Activated T-helper 2 cell treated with anti-CD3 and anti-CD28 coated beads, Interferon-gamma antibody, Interleukin-2, Interleukin-4, amounts not matched to agents 10 μg/mL and 5 μg/mL and 100 μg/mL, durations not matched to agents 14 hours and 24 hours and 36 hours (primary cell): ENCODE results near the gene MUC21. TPM values are rescaled to one million over a fixed set of nuclear protein-coding genes. Genes with fewer than 3 reads are reported as not detected.
A peak's percentile ranks its signal among the peaks of the same experiment; 100 is the strongest.
"Not testable (repeated sequence)": the region's sequence is repeated elsewhere in the genome, so short reads cannot be mapped to it uniquely, and the experiment has no call there.

Experiments used
- DNase-seq: peaks from one replicate; pipeline ENCODE4 v3.0.0; 2021; ENCODE audit warnings: low spot score
- H3K27ac Mint-ChIP-seq: one replicate; pipeline ENCODE4 v1.8.0; 2021; ENCODE audit warnings: mixed read lengths
- H3K27me3 Mint-ChIP-seq: one replicate; pipeline ENCODE4 v1.8.0; 2021; ENCODE audit warnings: low read depth, mixed read lengths
- H3K36me3 Mint-ChIP-seq: one replicate; pipeline ENCODE4 v1.8.0; 2021; ENCODE audit warnings: low read depth, mixed read lengths
- H3K4me1 Mint-ChIP-seq: one replicate; pipeline ENCODE4 v1.8.0; 2021; ENCODE audit warnings: low read depth, mixed read lengths
- H3K4me3 Mint-ChIP-seq: one replicate; pipeline ENCODE4 v1.8.0; 2021; ENCODE audit warnings: low read depth, mild to moderate bottlenecking, moderate library complexity, mixed read lengths
- H3K9me3 Mint-ChIP-seq: one replicate; pipeline ENCODE4 v1.8.0; 2021; ENCODE audit warnings: mixed read lengths
- intact Hi-C: fragments of 100-400 bp; cut with micrococcal nuclease; formaldehyde crosslinking; loops from one replicate; pipeline ENCODE4 v1.15.1; 2023
- total RNA-seq: library from RNA; stranded (reverse); gene quantifications from 2 replicates; pipeline ENCODE4 v1.2.3, GENCODE V29; 2022

The MUC21 gene
- total RNA-seq, 1 donor from 2014 or later = not detected

DNA sequence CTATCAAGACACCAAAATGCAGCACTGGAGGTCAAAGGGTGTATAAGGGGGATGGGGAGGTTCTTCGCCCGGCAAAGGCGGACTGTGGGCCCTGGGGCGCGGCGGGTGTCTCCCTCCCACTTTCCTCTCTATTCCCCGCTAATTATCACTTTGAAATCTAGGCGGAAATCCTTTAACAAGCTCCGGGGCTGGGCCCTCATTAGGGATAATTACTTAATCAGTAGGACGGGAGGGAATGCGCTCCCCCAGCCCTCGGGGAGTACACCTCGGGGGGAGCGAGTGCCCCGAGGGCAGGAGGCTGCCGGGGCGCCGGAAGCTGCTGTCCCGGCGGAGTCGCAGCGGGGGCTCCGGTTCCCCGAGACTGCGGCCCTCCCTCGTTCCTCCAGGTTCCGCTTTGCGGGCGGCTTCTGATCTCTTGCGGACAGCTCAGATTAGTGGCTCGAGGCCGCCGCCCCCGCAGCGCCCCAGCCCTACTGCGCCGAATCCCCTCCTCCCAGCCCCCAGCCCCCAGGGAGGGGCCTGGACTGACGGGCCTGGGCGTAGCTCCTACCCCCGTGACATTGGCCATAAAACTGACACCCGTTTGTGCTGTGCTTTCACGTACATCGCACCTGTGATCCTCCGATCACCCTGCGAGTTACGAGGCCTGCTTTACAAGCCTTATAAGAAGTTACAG is 28.0 kb upstream of the MUC21 start:
- Mint-ChIP-seq H3K27me3 (peaks cover 66% of the 10 kb centered on the region), H3K36me3 (no peaks in the 10 kb centered on the region), H3K4me1 (peaks cover 7% of the 10 kb centered on the region), H3K27ac (no peak overlapping the region), H3K4me3 (peak overlapping the region; percentile 55), H3K9me3 (no peaks in the 10 kb centered on the region)
- peak; percentile 18 for DNase-seq
- intact Hi-C loops = no loop called here

DNA sequence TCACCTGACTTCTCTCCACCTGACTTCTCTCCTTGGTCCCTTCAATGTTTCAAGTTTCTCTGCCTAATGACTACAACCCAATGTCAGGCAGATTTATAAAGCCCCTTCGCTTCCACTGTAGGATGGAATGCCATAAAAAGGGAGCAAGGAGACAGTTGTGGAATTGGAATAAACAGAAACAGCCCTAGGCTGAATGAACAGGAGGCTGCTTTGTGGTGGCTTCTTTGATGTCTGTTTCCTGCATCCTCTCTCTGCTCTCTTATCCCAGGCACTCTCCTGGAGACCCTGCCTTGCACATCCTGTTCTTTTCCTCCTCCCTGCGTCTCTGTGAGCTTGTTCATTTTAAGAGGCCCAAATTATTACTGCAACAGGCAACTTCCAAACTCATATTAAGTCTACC is 25.8 kb upstream of the MUC21 start:
- Mint-ChIP-seq H3K4me3 (no peak overlapping the region), H3K27ac (no peak overlapping the region), H3K4me1 (peaks cover 2% of the 10 kb centered on the region), H3K9me3 (no peaks in the 10 kb centered on the region), H3K36me3 (no peaks in the 10 kb centered on the region), H3K27me3 (peaks cover 55% of the 10 kb centered on the region)
- DNase-seq = no peak
- intact Hi-C loops = no loop called here

DNA sequence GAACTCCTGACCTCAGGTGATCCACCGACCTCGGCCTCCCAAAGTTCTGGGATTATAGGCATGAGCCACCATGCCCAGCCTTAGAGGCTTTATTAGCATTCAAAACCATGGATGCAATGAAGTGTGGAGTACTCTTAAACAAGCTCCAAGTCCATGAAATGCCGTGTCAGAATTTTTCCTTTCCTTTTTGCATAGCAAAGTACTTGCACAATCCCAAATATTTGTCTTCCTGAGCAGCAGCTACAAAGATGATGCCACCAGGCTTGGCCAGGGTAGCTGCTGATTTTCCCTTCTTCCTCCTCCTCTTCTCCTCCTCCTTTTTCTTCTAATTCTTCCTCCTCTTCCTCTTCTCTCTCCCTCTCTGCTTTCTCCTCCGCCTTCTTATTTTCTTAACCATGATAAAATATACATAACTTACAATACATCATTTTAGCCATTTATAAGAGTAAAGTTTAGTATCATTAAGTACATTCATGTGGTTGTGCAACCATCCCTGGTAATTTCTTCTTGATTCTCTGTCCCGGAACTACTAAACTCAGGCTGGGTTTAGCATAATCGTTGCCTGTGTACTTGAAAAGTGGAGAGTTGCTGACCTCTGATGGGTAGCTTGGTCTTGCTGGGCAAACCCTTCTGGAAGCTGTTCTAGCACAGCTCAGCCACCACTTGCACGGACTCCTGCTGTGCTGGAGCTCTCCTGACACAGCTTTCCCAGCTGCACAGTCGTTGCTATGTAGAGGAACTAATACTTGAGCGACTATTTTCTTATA is 22.4 kb upstream of the MUC21 start:
- peaks cover 18% of the 10 kb centered on the region for H3K4me1 Mint-ChIP-seq
- H3K9me3 Mint-ChIP-seq = no peaks in the 10 kb centered on the region
- no peak for DNase-seq
- intact Hi-C loops = no loop called here
- H3K27ac Mint-ChIP-seq = no peak overlapping the region
- peaks cover 42% of the 10 kb centered on the region for H3K27me3 Mint-ChIP-seq
- H3K36me3 Mint-ChIP-seq = no peaks in the 10 kb centered on the region
- H3K4me3 Mint-ChIP-seq = no peak overlapping the region

DNA sequence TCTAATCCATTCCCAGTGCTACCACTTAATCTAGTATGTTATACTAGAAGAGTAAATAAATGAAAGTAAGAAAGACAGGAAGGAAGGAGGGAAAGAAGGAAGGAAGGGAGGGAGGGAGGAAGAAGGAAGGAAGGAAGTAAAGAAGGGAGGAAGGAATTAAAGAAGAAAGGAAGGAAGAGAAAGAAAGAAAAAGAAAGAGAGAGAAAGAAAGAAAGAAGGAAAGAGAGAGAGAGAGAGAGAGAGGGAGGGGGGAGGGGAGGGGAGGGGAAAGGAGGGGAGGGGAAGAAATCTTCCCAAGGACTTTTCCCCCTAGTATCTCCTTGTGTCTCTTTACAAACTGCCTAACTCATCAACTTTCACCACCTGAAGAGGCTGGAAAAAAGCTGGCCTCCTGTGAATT is 20.8 kb upstream of the MUC21 start:
- DNase-seq = no peak
- Mint-ChIP-seq H3K4me3 (no peak overlapping the region), H3K27me3 (peaks cover 34% of the 10 kb centered on the region), H3K4me1 (peaks cover 18% of the 10 kb centered on the region), H3K9me3 (no peaks in the 10 kb centered on the region), H3K27ac (no peak overlapping the region), H3K36me3 (no peaks in the 10 kb centered on the region)
- intact Hi-C loops = no loop called here

DNA sequence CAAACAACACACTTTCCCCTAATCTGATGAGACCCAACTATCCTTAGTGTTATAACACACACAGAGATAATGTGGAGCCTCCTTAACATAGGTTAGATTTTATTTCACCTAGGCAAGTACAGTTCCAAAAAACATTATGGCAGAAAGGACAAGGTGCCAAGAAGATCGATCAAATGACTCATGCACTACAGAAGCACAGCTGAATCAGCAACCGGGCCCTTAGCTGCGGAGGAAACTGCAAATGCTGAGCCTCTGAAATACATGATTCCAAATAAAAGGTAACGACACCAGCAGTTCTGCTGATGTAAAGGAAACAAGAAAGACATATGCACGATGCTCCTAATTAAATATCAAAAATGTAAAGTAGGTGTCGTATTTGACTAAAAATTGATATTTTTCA is 19.9 kb upstream of the MUC21 start:
- Mint-ChIP-seq H3K4me1 (peaks cover 18% of the 10 kb centered on the region), H3K27me3 (peaks cover 28% of the 10 kb centered on the region), H3K4me3 (no peak overlapping the region), H3K36me3 (no peaks in the 10 kb centered on the region), H3K9me3 (no peaks in the 10 kb centered on the region), H3K27ac (no peak overlapping the region)
- DNase-seq = no peak
- intact Hi-C loops = no loop called here

DNA sequence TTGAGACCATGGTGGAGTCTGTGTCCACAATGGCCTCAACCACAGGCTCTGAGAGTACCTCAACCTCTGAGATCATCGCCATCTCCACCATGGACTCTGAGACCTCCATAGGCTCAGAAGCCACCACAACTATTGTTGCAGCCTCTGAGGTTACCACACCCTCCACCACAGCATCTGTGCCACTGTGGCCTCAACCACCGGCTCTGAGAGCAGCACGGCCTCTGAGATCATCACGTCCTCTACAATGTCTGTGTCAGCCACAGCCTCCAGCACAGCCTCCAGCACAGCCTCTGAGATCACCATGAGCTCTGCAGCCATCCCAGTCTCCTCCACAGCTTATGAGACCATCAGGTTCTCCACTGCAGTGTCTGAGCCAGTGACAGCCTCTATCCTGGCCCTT is 19.4 kb upstream of the MUC21 start:
- peak; percentile 11 for DNase-seq
- intact Hi-C loops = no loop called here
- no peaks in the 10 kb centered on the region for H3K9me3 Mint-ChIP-seq
- no peak overlapping the region for H3K4me3 Mint-ChIP-seq
- peaks cover 27% of the 10 kb centered on the region for H3K27me3 Mint-ChIP-seq
- no peak overlapping the region for H3K27ac Mint-ChIP-seq
- peaks cover 18% of the 10 kb centered on the region for H3K4me1 Mint-ChIP-seq
- no peaks in the 10 kb centered on the region for H3K36me3 Mint-ChIP-seq

DNA sequence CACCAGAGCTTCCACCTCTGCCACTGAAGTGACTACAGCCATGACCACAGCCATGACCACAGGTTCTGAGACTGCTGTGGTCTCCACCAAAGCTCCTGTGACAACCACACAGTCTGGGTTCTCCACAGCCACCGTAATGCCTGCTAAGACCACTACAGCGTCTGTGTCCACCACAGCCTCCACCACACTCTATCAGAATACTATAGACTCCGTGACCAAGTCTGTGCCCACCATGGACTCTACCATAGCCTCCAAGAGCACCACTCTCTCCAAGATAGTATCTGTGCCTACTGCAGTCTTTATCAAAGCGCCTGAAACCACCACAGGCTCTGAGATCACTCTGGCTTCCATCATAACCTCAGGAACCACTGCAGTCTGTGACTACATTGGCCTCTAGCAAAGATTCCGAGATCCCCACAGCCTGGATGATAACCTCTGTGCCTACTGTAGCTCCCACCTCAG is 18.3 kb upstream of the MUC21 start:
- H3K36me3 Mint-ChIP-seq = no peaks in the 10 kb centered on the region
- H3K27me3 Mint-ChIP-seq = peaks cover 23% of the 10 kb centered on the region
- H3K4me1 Mint-ChIP-seq = peaks cover 18% of the 10 kb centered on the region
- H3K4me3 Mint-ChIP-seq = no peak overlapping the region
- no peaks in the 10 kb centered on the region for H3K9me3 Mint-ChIP-seq
- H3K27ac Mint-ChIP-seq = no peak overlapping the region
- DNase-seq = no peak
- intact Hi-C loops = no loop called here

DNA sequence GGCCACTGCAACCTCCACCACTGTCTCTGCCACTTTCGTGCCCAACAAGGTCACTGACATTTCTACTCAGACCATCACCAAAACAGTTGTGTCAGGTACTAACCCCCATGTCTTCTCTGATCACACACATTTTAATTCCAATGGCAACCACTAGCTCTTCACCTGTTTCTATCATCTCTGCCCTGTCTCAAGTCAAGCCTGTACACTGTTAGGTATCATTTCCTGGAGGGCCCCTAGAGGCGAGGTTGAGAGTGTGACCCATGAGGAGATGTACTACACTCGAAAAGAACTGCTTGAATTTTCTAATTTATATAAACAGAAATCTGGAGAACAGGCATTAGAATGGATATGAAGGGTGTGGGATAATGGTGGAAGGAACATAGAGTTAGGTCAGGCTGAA is 17.4 kb upstream of the MUC21 start:
- H3K27me3 Mint-ChIP-seq = peaks cover 21% of the 10 kb centered on the region
- H3K4me3 Mint-ChIP-seq = no peak overlapping the region
- H3K27ac Mint-ChIP-seq = no peak overlapping the region
- DNase-seq = no peak
- H3K36me3 Mint-ChIP-seq = no peaks in the 10 kb centered on the region
- intact Hi-C loops = no loop called here
- H3K4me1 Mint-ChIP-seq = peaks cover 18% of the 10 kb centered on the region
- H3K9me3 Mint-ChIP-seq = no peaks in the 10 kb centered on the region

DNA sequence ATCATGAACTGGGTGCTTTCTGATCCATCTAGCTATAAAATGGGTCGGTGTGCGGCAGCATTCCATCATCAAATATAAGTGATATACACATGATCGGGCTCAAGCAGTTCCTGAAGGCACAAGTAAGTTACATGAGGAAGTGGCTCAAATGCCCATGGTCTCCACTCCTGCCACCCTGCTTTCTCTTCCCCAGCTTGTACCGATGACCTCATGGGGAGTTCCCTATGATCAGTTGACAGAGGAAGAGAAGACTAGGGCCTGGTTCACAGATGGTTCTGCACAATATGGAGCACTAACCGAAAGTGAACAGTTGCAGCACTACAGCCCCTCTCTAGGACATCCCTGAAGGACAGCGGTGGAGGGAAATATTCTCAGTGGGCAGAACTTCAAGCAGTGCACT is 14.3 kb upstream of the MUC21 start:
- DNase-seq, H3K9me3 Mint-ChIP-seq, H3K4me3 Mint-ChIP-seq, intact Hi-C loops, H3K27ac Mint-ChIP-seq, H3K36me3 Mint-ChIP-seq: not testable (repeated sequence)
- Mint-ChIP-seq H3K27me3 (peaks cover 29% of the 10 kb centered on the region), H3K4me1 (peaks cover 14% of the 10 kb centered on the region)

DNA sequence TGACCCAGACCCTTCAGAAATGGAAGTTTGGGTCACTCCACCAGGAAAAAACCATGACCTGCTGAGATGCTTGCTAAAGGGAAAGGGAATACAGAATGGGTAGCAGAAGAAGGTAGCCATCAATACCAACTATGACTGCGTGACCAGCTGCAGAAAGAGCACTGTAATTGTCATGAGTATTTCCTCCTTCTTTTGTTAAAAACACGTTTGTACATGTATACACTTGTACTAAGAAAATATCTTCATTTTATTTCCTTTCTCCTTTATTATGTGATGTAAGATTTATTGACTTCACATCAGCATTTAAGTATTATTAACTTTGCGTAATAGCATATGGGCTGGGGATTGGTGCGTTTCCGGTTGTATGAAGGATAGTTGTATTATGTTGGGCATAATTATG is 12.6 kb upstream of the MUC21 start:
- H3K27ac Mint-ChIP-seq = no peak overlapping the region
- H3K36me3 Mint-ChIP-seq = no peaks in the 10 kb centered on the region
- peaks cover 21% of the 10 kb centered on the region for H3K27me3 Mint-ChIP-seq
- DNase-seq = no peak
- no peak overlapping the region for H3K4me3 Mint-ChIP-seq
- H3K4me1 Mint-ChIP-seq = no peaks in the 10 kb centered on the region
- no peaks in the 10 kb centered on the region for H3K9me3 Mint-ChIP-seq
- intact Hi-C loops = no loop called here

DNA sequence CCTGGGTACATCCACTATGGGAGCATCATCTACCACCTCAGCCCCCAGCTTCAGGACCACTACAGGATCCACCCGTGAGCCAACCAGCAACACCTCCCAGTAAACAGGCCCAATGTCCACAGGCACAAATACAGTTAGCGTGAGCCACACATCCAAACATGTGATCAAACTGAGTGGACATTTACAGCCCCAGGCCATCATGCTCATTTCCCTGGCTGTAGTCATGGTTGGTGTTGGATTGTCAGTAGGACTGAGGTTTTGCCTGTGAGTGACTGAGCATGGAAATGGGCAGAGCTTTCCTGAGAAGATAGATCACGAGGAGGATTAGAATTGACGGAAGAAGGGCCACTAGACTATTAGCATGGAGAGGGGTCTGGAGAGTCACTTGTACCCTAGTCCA is 10.7 kb upstream of the MUC21 start:
- H3K27me3 Mint-ChIP-seq = peaks cover 18% of the 10 kb centered on the region
- no peaks in the 10 kb centered on the region for H3K4me1 Mint-ChIP-seq
- DNase-seq = no peak
- no peak overlapping the region for H3K27ac Mint-ChIP-seq
- H3K9me3 Mint-ChIP-seq = no peaks in the 10 kb centered on the region
- H3K36me3 Mint-ChIP-seq = no peaks in the 10 kb centered on the region
- H3K4me3 Mint-ChIP-seq = no peak overlapping the region
- intact Hi-C loops = no loop called here

DNA sequence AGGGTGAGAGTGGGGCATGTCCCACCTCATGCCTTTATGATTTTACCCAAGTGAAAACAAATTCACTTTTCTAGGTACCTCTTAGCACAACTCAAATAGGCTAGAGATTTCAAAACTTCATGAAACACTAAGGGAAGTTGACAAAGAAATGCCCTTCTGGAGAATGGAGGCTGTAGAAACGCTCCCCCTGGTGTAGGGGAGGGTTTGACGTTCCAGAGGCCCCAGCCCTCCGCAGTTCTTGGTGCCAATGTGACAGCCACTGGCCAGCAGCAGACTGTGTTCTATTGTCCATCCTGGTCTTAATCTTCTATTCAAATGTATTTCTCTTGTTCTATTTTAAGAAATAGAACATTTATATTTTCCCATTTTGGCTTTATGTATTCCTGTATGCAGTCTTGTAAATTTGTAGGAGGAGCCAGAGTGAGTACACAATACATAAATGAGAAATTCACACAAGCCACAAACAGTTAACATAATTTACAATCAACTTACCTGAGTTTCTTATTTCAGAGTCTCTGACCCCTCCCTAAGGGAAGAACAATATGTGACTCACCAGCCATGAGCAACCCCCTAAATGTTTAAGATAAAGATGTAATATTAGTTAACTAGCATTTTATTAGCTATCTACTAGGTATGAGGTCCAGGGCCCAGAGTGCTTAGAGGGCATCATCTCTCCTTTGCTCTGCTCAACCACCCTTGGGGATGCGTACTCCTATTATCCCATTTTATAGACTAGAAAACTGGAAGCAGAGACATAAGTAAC is 8.8 kb upstream of the MUC21 start:
- H3K27me3 Mint-ChIP-seq = peaks cover 28% of the 10 kb centered on the region
- H3K4me3 Mint-ChIP-seq = no peak overlapping the region
- no peaks in the 10 kb centered on the region for H3K36me3 Mint-ChIP-seq
- H3K27ac Mint-ChIP-seq = no peak overlapping the region
- no peak for DNase-seq
- no peaks in the 10 kb centered on the region for H3K9me3 Mint-ChIP-seq
- H3K4me1 Mint-ChIP-seq = no peaks in the 10 kb centered on the region
- intact Hi-C loops = no loop called here

DNA sequence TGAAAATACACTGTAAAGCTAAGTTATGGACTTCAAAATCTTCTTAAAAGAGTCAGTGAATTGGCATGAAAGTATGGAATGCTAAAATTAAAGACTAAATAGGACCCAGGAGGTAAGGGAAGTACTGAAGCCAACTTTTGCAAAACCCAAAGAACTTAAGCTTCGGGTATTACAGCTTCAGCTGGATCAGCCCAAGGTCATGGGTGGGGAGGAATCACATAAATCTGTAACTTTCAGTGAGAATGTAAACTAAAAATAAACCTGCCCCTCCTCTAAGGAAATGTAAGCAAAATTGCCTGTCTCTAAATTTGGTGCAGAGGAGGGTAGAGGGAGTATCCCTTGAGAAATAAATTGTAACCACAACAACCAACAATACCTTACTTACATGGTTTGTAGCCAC is 4.4 kb upstream of the MUC21 start:
- no peak for DNase-seq
- H3K4me3 Mint-ChIP-seq = no peak overlapping the region
- H3K27me3 Mint-ChIP-seq = peaks cover 37% of the 10 kb centered on the region
- no peaks in the 10 kb centered on the region for H3K36me3 Mint-ChIP-seq
- H3K27ac Mint-ChIP-seq = no peak overlapping the region
- intact Hi-C loops = no loop called here
- peaks cover 2% of the 10 kb centered on the region for H3K4me1 Mint-ChIP-seq
- H3K9me3 Mint-ChIP-seq = no peaks in the 10 kb centered on the region
